Keratinocyte (primary cell): Measurements from ENCODE around the gene SETD4. TPM values are rescaled to one million over a fixed set of nuclear protein-coding genes. Genes with fewer than 3 reads are reported as not detected.

Source experiments
- DNase-seq: peaks from one replicate; pipeline ENCODE4 v3.0.0-alpha.2; 2011; ENCODE audit warnings: low read depth, missing footprints, low spot score
- FAIRE-seq: peaks from 2 replicates; lab custom pipeline; 2011; peaks lifted over from hg19 to GRCh38; lab: Jason Lieb, UNC
- H2AFZ ChIP-seq: 2 replicates; pipeline ENCODE4 v1.6.0; 2012; ENCODE audit warnings: low read length, control low read depth, inconsistent platforms; ENCODE audit not compliant: control insufficient read depth
- H3K27ac ChIP-seq: 2 replicates; pipeline ENCODE4 v1.5.1; 2011; ENCODE audit warnings: low read length; ENCODE audit not compliant: control insufficient read depth, insufficient read depth
- H3K27me3 ChIP-seq: 3 replicates; pipeline ENCODE4 v1.6.0; 2011; ENCODE audit warnings: low read length; ENCODE audit not compliant: control insufficient read depth, insufficient read depth; ENCODE audit errors: extremely low read depth
- H3K36me3 ChIP-seq, 2 experiments: 2 replicates in 1 of 2; 3 replicates in 1 of 2; pipeline ENCODE4 v1.5.1; 2011; ENCODE audit warnings: low read length in 2 of 2, mild to moderate bottlenecking in 1 of 2; ENCODE audit not compliant: control insufficient read depth in 2 of 2, insufficient read depth in 2 of 2; ENCODE audit errors: extremely low read depth in 1 of 2
- H3K4me1 ChIP-seq: 3 replicates; pipeline ENCODE4 v1.5.1; 2011; ENCODE audit warnings: low read length; ENCODE audit not compliant: control insufficient read depth, insufficient read depth; ENCODE audit errors: extremely low read depth
- H3K4me2 ChIP-seq: 3 replicates; pipeline ENCODE4 v1.6.0; 2011; ENCODE audit warnings: low read depth, low read length; ENCODE audit not compliant: control insufficient read depth, insufficient read depth; ENCODE audit errors: extremely low read depth
- H3K4me3 ChIP-seq, 3 experiments: fragments of 200-600 bp in 1 of 3; sonication (generic) in 1 of 3; 2 replicates in 2 of 3; 3 replicates in 1 of 3; pipeline ENCODE4 v1.5.1; 2011 to 2016; ENCODE audit warnings: low read length in 3 of 3, mild to moderate bottlenecking in 3 of 3, control low read depth in 2 of 3, inconsistent platforms in 1 of 3, low read depth in 1 of 3, mixed read lengths in 1 of 3, mixed run types in 1 of 3, moderate library complexity in 1 of 3; ENCODE audit not compliant: control insufficient read depth in 2 of 3, insufficient read depth in 2 of 3; ENCODE audit errors: extremely low read depth in 1 of 3
- H3K79me2 ChIP-seq: 2 replicates; pipeline ENCODE4 v1.6.0; 2012; ENCODE audit warnings: low read length; ENCODE audit not compliant: control insufficient read depth, insufficient read depth
- H3K9ac ChIP-seq: 3 replicates; pipeline ENCODE4 v1.6.0; 2011; ENCODE audit warnings: low read length; ENCODE audit not compliant: control insufficient read depth, insufficient read depth; ENCODE audit errors: extremely low read depth
- H3K9me1 ChIP-seq: 3 replicates; pipeline ENCODE4 v1.6.0; 2011; ENCODE audit warnings: low read length; ENCODE audit not compliant: control insufficient read depth, insufficient read depth; ENCODE audit errors: extremely low read depth
- H3K9me3 ChIP-seq: 2 replicates; pipeline ENCODE4 v1.5.1; 2012; ENCODE audit warnings: low read depth, low read length; ENCODE audit not compliant: control insufficient read depth
- H4K20me1 ChIP-seq: 3 replicates; pipeline ENCODE4 v1.6.0; 2011; ENCODE audit warnings: low read length; ENCODE audit not compliant: control insufficient read depth, insufficient read depth; ENCODE audit errors: extremely low read depth
- CTCF ChIP-seq, 3 experiments: IDR thresholded peaks in 1 of 3; conservative IDR thresholded peaks in 1 of 3; optimal IDR thresholded peaks in 1 of 3; 2 replicates in 2 of 3; 3 replicates in 1 of 3; pipeline versions ENCODE3 to v1.5.1; 2011; ENCODE audit warnings: low read length in 3 of 3, mild to moderate bottlenecking in 3 of 3, moderate library complexity in 2 of 3, control low read depth in 1 of 3, inconsistent platforms in 1 of 3; ENCODE audit not compliant: insufficient read depth in 2 of 3; ENCODE audit errors: extremely low read depth in 1 of 3
- EZH2 ChIP-seq: IDR thresholded peaks from one replicate; pipeline ENCODE4 v1.6.1; 2012; ENCODE audit warnings: inconsistent platforms, mild to moderate bottlenecking, low read length, moderate library complexity
- dilution Hi-C: fragments of 300-500 bp; cut with MboI; formaldehyde crosslinking; loops from one replicate; pipeline ENCODE4 v1.7.0; 2020; ENCODE audit warnings: low sequenced_read_pairs; ENCODE audit not compliant: extremely low pct_ligation_motif_present
- polyA plus RNA-seq, 5 experiments: library from polyadenylated mRNA; depleted of rRNA in 3 of 5; stranded (reverse) in 3 of 5; stranded (forward) in 1 of 5; unstranded in 1 of 5; fragments of >200 nt; gene quantifications; 1 replicate in 1 of 5; 2 replicates in 3 of 5; 3 replicates in 1 of 5; pipeline versions ENCODE4 v1.2.1 to v1.2.3, GENCODE V29; 2011 to 2012; ENCODE audit warnings: missing spikeins in 2 of 5, low read depth in 1 of 5, low replicate concordance in 1 of 5

Gene SETD4
- polyA plus RNA-seq, 1 donor (not counting 4 experiments of a cell fraction or from before 2014, with no cell fraction given) = 16.8 TPM

GRCh38 chr21:36069713-36070583, 9.6 kb upstream of the SETD4 start, which contains the start of gene CBR1:
CBR1 (plus strand) TSS chr21:36070024; CDS start chr21:36070116, 92 bp downstream.
- peak within 1 kb of the TSS; percentile 82 for H3K9ac ChIP-seq
- H3K27me3 ChIP-seq = no peaks in the 10 kb centered on the region
- H4K20me1 ChIP-seq = no peaks in the 10 kb centered on the region
- peak within 1 kb of the TSS; percentile 80 for H3K27ac ChIP-seq
- FAIRE-seq (peak; percentile 77), DNase-seq (peak; percentile 49)
- H3K4me1 ChIP-seq = peaks cover 41% of the 10 kb centered on the region
- peak within 1 kb of the TSS; percentile 91 for H3K4me2 ChIP-seq
- peaks cover 5% of the 10 kb centered on the region for H3K9me3 ChIP-seq
- dilution Hi-C loops = no loop called here
- H3K79me2 ChIP-seq = peaks cover 22% of the 10 kb centered on the region
- H3K4me3 ChIP-seq = peak within 1 kb of the TSS; percentile 81 to 98 (median 83)
- H2AFZ ChIP-seq = peak within 1 kb of the TSS; percentile 94
- TF ChIP-seq CTCF (optimal IDR thresholded peaks at IDR 0.05 in 1 of 3, IDR thresholded peaks at IDR 0.05 in 1 of 3, conservative IDR thresholded peaks at IDR 0.05 in 1 of 3; ENCODE audit: extremely low read depth in 1 of 3, insufficient read depth in 2 of 3, low read length in 3 of 3) (no peak), EZH2 (no peak)
- peaks cover 5% of the 10 kb centered on the region for H3K9me1 ChIP-seq
- peaks cover 8 to 15% of the 10 kb centered on the region in 2 experiments for H3K36me3 ChIP-seq

GRCh38 chr21:36068748-36069398, 8.5 kb upstream of the SETD4 start:
- Histone ChIP-seq H2AFZ (no peak overlapping the region), H3K4me3 (no peak overlapping the region), H3K9me3 (peaks cover 5% of the 10 kb centered on the region), H3K4me2 (no peak overlapping the region), H4K20me1 (no peaks in the 10 kb centered on the region), H3K4me1 (peaks cover 34% of the 10 kb centered on the region), H3K27me3 (no peaks in the 10 kb centered on the region), H3K79me2 (peaks cover 22% of the 10 kb centered on the region), H3K9me1 (peaks cover 5% of the 10 kb centered on the region), H3K27ac (peak overlapping the region; percentile 80), H3K36me3 (peaks cover 8 to 15% of the 10 kb centered on the region in 2 experiments), H3K9ac (no peak overlapping the region)
- FAIRE-seq = no peak
- TF ChIP-seq CTCF (optimal IDR thresholded peaks at IDR 0.05 in 1 of 3, IDR thresholded peaks at IDR 0.05 in 1 of 3, conservative IDR thresholded peaks at IDR 0.05 in 1 of 3; ENCODE audit: extremely low read depth in 1 of 3, insufficient read depth in 2 of 3, low read length in 3 of 3) (no peak), EZH2 (no peak)
- dilution Hi-C loops = no loop called here
- no peak for DNase-seq
